GM18526 (cell line): ENCODE data around the gene STXBP5L.

Source experiments
- POLR2A ChIP-seq: IDR thresholded peaks from 3 replicates; pipeline ENCODE4 v1.6.1; 2011; ENCODE audit not compliant: insufficient read length; ENCODE audit errors: extremely low read depth

STXBP5L gene

GRCh38 chr3:121155028-121155427, 247.0 kb downstream of the STXBP5L start:
- TF ChIP-seq POLR2A, result no peak

DNA sequence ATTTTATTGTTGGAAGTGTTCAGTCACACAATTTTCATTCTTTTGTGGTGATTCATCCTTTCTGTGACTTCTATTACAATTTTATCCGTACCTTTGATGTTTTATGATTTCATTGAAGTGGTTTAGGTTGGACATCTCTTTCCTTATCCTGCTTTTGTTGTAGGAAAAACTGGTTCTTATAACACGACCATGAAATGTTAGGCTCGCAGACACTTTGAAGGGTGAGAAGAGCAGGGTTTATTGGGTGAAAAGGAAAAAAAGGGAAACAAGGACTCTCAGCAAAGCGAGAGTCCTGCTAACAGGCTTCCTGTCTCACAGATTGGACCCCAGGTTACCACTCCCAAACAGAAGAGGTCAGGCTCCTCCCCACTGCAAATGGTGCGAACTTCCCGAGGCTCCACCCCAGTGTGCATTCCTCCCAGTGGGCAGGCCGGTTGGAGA, 257.4 kb downstream of the STXBP5L start:
- no peak for TF ChIP-seq POLR2A

DNA sequence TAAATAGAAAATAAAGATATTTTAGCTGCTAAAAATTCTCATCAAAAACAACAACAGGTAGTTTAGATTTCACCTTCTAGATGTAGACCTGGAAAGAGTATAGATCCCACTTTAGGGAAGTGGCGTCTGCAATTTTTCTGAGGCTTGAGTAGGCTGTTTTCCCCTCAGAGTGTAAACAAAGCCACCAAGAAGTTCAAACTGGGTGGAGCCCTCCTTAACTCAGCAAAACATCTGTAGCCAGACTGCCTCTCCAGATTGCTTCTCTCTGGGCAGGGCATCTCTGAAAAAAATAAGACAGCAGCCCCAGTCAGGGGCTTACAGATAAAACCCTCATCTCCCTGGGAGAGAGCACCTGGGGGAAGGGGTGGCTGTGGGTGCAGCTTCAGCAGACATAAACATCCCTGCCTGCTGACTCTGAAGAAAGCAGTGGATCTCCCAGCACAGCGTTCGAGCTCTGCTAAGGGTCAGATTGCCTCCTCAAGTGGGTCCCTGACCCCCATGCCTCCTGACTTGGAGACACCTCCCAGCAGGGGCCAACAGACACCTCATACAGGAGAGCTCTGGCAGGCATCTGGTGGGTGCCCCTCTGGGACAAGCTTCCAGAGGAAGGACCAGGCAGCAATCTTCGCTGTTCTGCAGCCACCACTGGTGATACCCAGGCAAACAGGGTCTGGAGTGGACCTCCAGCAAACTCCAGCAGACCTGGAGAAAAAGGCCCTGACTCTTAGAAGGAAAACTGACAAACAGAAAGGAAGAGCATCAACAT, 259.6 kb downstream of the STXBP5L start:
- TF ChIP-seq POLR2A, result no peak

DNA sequence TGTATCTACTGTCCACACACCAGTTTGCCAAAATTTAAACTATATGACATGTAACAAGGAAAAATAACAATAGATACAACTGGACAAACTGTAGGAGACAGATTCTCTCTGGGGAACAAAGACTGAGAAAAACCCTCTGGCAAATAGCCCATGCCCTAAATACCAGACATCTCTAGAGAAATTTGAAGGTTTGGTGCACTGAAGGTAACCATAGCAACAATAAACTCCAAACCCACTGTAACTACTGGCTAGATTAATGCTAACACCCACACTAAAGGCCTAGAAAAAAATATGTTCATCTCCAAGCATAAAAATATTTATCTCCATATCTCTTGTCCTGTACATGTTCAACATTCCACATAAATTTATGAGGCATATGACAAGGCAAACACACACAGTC, 267.1 kb downstream of the STXBP5L start:
- TF ChIP-seq POLR2A, result no peak

- TF ChIP-seq POLR2A, result no peak
Measured at GRCh38 chr3:121202573-121202972, 294.6 kb downstream of the STXBP5L start.

GRCh38 chr3:121223116-121223515, 315.1 kb downstream of the STXBP5L start:
- no peak for TF ChIP-seq POLR2A

DNA sequence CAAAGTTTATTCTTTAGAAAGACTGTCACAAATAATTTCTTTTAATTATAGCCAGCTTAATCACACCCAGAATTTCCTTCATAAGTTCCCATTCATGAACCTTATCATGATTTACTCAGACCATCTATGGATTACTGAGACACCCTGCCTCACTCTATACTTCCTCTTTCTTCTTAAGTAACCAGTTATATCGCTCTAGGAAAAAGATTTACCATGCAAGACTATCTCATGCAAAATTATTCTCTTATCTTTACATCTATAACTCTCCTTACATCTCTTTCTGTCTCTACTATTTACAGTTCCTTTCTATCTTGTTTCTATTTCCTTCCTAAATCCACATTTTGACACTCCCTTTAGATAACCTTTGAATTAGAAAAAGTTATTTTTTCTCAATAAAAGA, 321.0 kb downstream of the STXBP5L start:
- TF ChIP-seq POLR2A, result no peak

DNA sequence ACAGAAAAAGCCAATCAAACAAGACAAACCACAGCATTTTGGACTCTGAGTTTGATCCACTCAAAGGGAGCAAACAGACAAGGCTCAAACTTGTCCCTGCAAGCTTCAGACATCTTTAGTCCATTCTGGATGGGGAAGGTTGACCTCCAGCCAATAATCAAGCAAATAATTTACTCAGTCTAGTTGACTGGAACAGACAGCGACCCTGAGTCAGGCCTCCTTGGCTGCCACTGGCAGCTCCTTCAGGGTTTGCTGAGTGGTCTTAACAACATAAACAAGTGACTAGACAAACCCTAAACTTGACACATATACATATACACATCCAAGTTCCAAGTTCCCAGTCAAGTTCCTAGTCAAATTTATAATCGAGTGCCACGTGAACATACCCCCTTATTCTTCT, 323.9 kb downstream of the STXBP5L start:
- no peak for TF ChIP-seq POLR2A

DNA sequence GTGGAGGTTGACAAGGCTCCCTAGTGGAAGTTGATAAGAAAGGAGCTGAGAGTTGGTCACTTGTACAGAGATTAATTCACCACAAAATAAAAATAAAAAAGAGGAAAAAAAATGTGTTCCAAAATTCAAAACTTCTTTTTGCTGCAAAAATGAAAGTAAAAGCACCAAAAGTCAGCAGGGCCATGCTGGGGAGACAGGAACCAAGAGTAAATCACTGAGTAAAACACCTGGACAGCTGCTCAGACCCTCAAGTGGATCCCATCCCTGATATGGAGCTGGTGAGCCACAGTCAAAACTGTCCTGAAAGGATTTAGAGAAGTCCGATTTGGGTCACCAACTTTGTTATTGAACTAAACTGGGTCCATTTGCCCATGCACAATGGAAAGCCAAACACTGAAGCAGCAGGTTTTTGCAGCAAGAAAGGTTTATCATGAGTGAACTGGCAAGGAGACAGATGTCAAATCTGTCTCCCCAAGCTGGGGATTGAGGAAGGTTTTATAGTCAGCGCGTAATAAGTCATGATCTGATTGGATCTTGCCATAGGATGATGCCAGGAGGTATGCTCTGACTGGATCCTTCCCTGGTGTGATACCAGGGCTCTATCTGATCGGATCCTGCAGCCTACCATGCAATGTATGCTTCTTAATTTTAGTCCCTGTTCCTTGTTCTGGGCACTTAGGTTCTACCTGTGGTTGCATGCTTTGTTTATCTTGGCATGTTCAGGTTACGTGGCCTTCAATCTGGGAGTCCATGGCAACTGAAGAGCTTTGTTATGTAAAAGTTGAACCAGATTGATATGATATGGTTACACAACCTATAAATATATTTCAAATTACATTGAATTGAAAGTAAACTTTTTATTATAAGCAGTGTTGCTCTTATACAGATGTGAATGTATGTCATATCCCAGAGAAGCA, 324.6 kb downstream of the STXBP5L start:
- TF ChIP-seq POLR2A, result no peak

DNA sequence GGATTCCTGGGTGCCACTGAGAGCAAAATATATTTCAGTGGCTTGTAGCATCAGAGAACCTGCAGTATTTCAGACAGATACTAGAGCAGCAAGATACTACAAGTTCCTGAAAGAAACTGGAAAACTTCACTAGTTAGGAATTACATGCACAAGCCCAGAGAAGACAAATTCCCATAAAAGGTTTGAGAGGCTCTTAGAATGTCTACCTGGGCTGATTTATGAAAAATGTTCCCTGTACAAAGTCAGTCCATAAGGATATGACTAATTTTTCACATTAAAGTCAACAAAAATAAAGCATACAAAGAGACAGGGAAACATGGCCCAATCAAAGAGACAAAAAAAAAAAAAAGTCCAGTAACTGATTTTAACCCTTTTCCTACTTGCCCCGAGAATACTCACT, 335.2 kb downstream of the STXBP5L start:
- no peak for TF ChIP-seq POLR2A

DNA sequence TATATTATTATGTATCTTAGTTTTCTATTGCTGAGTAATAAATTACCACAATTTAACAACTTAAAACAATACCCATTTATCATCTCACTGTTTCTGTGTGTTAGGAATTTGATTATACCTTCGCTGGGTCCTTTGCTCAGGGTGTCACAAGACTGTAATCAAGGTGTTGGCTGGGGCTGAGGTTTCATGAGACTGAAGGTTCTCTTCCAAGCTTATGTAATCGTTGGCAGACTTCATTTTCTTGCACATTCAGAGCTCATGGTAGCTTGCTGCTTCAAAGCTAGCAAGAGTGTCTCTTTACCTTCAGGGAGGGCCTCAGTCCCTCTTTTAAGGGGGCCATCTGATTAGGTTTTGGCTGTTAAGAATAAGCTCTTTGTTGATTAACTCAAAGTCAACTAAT, 344.7 kb downstream of the STXBP5L start:
- TF ChIP-seq POLR2A, result no peak

DNA sequence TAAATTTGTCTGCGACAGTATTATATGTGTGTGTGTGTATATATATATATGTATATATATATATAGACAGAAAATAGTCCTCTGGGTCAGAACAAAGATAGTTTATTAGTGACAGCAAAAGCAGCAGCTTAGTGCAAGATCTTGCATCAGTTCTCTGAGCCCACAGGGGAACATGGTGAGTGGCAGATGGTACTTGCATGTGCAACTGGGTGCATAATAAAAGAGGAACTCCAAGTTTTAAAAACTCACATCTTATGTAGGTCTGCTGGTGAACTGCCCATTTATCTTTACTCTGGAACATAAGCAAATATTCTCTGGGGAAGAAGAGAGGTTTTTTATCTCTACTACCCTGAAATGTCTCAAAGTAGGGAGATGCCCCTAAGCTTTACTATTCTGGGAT, 361.4 kb downstream of the STXBP5L start:
- TF ChIP-seq POLR2A, result no peak

DNA sequence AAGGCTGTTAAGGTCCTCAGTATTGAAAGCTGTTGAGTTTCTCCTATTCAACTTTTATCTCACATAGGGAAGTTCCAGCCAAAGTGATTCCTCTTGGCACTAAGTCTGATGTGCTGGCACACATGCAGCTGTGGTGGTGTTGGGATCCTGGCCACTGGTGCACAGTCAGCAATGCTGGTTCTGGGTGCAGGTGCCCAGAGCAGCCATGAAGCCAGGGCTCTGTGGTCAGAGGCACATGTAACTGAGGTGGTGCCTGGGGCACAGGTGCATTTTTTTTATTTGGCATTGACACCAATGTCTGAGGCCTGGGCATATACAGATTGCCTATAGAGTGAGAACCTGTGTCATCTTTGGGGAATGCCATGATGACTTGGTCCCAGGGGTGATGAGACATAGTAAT, 366.4 kb downstream of the STXBP5L start:
- no peak for TF ChIP-seq POLR2A

GRCh38 chr3:121295452-121295851, 387.4 kb downstream of the STXBP5L start:
- TF ChIP-seq POLR2A, result no peak

DNA sequence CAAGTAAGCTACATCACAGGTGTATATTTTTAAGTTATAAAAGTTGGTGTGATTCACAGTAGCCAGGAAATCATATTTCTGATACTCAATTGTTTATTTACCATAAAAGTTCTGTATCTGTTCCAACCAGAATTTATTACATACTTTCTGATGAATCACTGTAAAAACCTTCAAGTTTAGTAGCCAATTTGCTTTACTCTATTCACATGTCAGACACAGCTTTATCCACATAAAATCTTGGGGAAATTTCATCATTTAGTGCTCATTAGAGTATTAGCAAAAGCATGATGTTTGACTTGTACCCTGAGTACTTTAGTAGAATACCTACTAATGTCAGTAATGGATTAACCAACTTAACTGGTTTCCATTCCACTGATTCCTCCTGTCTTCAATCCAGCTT, 388.0 kb downstream of the STXBP5L start:
- TF ChIP-seq POLR2A, result no peak

DNA sequence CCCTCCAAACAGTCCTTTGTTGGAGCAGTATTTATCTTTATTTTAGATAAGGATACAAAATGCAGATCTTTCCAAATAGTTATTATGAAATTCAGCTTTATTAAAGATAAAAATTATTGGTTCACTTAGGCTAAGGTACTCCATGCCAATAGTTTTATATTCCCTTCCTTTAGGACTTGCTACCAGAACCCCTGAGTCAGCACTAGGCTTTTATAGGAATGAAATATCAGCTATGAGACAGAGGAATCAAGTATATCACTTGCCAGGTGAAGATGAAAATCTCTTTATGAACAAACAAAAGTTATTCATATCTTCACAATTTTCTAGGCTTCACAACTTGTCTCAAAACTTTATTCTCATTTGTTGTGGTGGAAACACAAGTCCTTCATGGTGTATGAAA, 416.3 kb downstream of the STXBP5L start:
- TF ChIP-seq POLR2A, result no peak
